Left lung (tissue), 10 donors: Measurements from ENCODE around the gene KLF13. TPM values are rescaled to one million over a fixed set of nuclear protein-coding genes. Genes with fewer than 3 reads are reported as not detected.

ENCODE experiments used
- ATAC-seq: fragments of 200-7000 bp; cut with Tn5 transposase; one replicate; pipeline ENCODE4 v1.9.1; 2020; ENCODE audit warnings: moderate library complexity
- DNase-seq, 4 donors: peaks; one replicate each; pipeline ENCODE4 v3.0.0-alpha.2; 2013 to 2020
- H3K27ac ChIP-seq, 2 donors: fragments of 200-600 bp; sonication (generic) in 1 of 2; one replicate each; pipeline versions ENCODE4 v1.5.0 to v1.8.0; 2020 to 2021
- H3K27me3 ChIP-seq, 2 donors: fragments of 200-600 bp; sonication (generic) in 1 of 2; one replicate each; pipeline versions ENCODE4 v1.5.0 to v1.8.0; 2020 to 2021
- H3K36me3 ChIP-seq, 2 donors: fragments of 200-600 bp; sonication (generic) in 1 of 2; one replicate each; pipeline versions ENCODE4 v1.5.0 to v1.8.0; 2020 to 2021
- H3K4me1 ChIP-seq, 2 donors: fragments of 200-600 bp; one replicate each; pipeline ENCODE4 v1.8.0; 2021
- H3K4me3 ChIP-seq, 2 donors: fragments of 200-600 bp; sonication (generic) in 1 of 2; one replicate each; pipeline versions ENCODE4 v1.5.0 to v1.8.0; 2020 to 2021; ENCODE audit warnings: mild to moderate bottlenecking in 1 of 2
- H3K9me3 ChIP-seq, 2 donors: fragments of 200-600 bp; sonication (generic) in 1 of 2; one replicate each; pipeline versions ENCODE4 v1.5.0 to v1.8.0; 2020 to 2021
- CTCF ChIP-seq, 2 donors: fragments of 200-600 bp; sonication (generic) in 1 of 2; IDR thresholded peaks; one replicate each; pipeline versions ENCODE4 v1.5.0 to v1.8.0; 2021; ENCODE audit warnings: antibody characterized with exemption in 2 of 2
- intact Hi-C, 2 donors: fragments of 100-400 bp; cut with DNase I; formaldehyde crosslinking; loops; one replicate each; pipeline versions ENCODE4 v1.11.2 to v1.14.2; 2022
- polyA plus RNA-seq, 6 donors: library from polyadenylated mRNA; unstranded; fragments of 120-200 nt; gene quantifications; one replicate each; pipeline ENCODE4 v1.2.1, GENCODE V29; 2013; ENCODE audit not compliant: insufficient read length in 6 of 6
- total RNA-seq, 2 donors: library from RNA; stranded (reverse); fragmentation: NEBNext Ultra II Directional; extraction: Animal tissue kit (Norgen Biotek cat#: 25700); gene quantifications; one replicate each; pipeline ENCODE4 v1.2.1, GENCODE V29; 2021
- donor health status: DM: no; HTN: yes; CAD: no.
- donor health status: DM: no; HTN: no; CAD: no.

Gene KLF13
- total and polyA plus RNA-seq, 8 donors: 44.7 to 116 (median 61.4) TPM

GRCh38 chr15:31391687-31392671, 65.3 kb downstream of the KLF13 start:
- TF ChIP-seq CTCF (IDR thresholded peaks at IDR 0.05): no peak
- peak overlapping the region; percentile 90 to 93 for H3K27ac ChIP-seq
- DNase-seq (peak in 3 of 4 donors; percentile 61 to 96 (median 90)), ATAC-seq (peak; percentile 89)
- H3K36me3 ChIP-seq: no peaks in the 10 kb centered on the region
- intact Hi-C loops: no loop called here
- H3K27me3 ChIP-seq: peaks cover 0 to 27% of the 10 kb centered on the region in 2 donors
- no peaks in the 10 kb centered on the region for H3K9me3 ChIP-seq
- H3K4me3 ChIP-seq: peak overlapping the region; percentile 48 to 66
- H3K4me1 ChIP-seq: peaks cover 7 to 28% of the 10 kb centered on the region in 2 donors

DNA sequence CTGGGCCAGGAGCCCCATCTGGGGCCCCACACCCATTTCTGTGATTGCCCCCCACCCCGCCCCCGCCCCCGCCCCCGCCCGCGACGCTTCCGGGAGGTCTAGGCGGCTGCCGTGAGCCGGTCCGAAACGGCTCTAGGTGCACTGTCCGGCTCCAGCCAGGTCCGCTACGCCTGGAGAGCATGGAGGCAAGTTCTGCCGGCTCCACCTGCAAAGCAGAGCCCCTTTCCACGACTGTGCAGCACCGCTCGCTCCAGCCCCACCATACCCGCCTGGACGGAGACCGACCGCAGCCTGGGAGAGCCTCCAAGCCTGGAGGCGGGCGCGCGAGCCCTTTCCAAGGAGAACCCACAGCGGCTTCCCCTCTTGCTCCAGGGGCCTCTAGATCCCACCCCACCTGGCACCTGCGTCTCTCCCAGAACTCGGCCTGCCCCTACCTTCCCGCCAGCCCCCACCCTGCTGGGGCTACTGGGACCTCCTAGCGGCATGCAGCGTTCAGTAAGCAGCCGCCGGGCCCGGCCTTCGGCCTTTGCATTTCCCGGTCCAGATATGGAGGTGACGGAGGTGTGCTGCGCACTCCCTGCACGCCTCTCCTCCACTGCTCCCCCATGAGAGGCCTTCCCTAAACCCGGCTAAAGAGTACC, 66.2 kb downstream of the KLF13 start:
- DNase-seq: peak in 2 of 4 donors; percentile 19 to 86
- Histone ChIP-seq H3K4me3 (peak overlapping the region; percentile 48 to 66), H3K36me3 (no peaks in the 10 kb centered on the region), H3K27ac (peak overlapping the region; percentile 90 to 93), H3K4me1 (peaks cover 10 to 31% of the 10 kb centered on the region in 2 donors), H3K9me3 (no peaks in the 10 kb centered on the region), H3K27me3 (peaks cover 0 to 27% of the 10 kb centered on the region in 2 donors)
- intact Hi-C loops: no loop called here
- TF ChIP-seq CTCF (IDR thresholded peaks at IDR 0.05): no peak
- ATAC-seq: peak; percentile 51

DNA sequence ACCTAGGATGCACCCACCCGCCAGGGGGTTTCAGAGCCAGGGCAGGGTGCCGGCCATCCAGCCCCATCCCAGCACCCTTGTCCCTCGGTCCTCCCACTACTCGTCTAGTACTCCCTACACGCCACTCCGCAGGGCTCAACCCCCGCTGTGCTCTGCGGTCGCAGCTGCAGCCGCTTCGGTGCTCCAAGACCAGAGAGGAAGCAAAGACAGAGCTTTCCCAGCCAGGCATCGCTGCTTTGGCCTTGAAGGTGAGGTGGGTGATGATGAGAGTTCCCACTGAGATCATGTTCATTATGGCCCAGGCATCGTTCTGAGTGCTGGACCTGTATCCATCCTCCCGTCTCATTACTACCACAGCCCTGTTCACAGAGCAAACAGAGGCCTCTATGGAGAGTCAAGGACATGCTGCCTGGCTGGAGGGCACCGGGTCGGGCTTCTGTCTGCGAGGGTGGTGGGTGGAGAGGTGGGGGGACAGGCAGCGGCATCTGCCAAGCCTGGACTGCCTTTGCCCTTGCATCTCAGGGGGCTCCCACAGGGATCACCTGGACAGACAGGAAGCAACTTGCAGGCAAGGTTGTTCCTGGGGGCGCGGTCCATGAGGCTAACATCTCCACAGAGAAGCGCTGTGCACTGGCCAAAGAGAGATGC, 66.9 kb downstream of the KLF13 start:
- intact Hi-C loops: no loop called here
- Histone ChIP-seq H3K4me1 (peaks cover 17 to 33% of the 10 kb centered on the region in 2 donors), H3K4me3 (peak overlapping the region in 1 of 2 donors; percentile 66), H3K36me3 (no peaks in the 10 kb centered on the region), H3K9me3 (no peaks in the 10 kb centered on the region), H3K27me3 (peaks cover 0 to 27% of the 10 kb centered on the region in 2 donors), H3K27ac (no peak overlapping the region)
- TF ChIP-seq CTCF (IDR thresholded peaks at IDR 0.05): no peak
- ATAC-seq (no peak), DNase-seq (peak in 1 of 4 donors; percentile 76)

GRCh38 chr15:31396881-31397560, 70.4 kb downstream of the KLF13 start:
- intact Hi-C loops: no loop called here

More at GRCh38 chr15:31396881-31397560, 70.4 kb downstream of the KLF13 start:
- H3K27me3 ChIP-seq: peaks cover 0 to 20% of the 10 kb centered on the region in 2 donors
- H3K4me3 ChIP-seq: no peak overlapping the region
- H3K36me3 ChIP-seq: no peaks in the 10 kb centered on the region
- no peaks in the 10 kb centered on the region for H3K9me3 ChIP-seq
- no peak for TF ChIP-seq CTCF (IDR thresholded peaks at IDR 0.05)
- peak overlapping the region; percentile 4 to 69 for H3K27ac ChIP-seq
- DNase-seq (peak in 3 of 4 donors; percentile 77 to 95 (median 94)), ATAC-seq (peak; percentile 86)
- H3K4me1 ChIP-seq: peaks cover 23 to 39% of the 10 kb centered on the region in 2 donors
